MCF 10A (cell line): ENCODE results near the gene NRK. TPM values are rescaled to one million over a fixed set of nuclear protein-coding genes. Genes with fewer than 3 reads are reported as not detected.

ENCODE experiments used
- BruUV-seq: library from RNA; stranded (reverse); fragments of 400-500 nt; replicated peaks from 2 replicates; lab custom pipeline; 2021; lab: Mats Ljungman, UMichigan
- CTCF ChIA-PET: fragments of 300-600 bp; sonication (Branson Sonifier 250); formaldehyde crosslinking; extraction: SDS; loops from one replicate; lab custom pipeline; 2021; ENCODE audit warnings: antibody characterized with exemption, inconsistent platforms; lab: Yijun Ruan, JAX
- POLR2A ChIA-PET: fragments of 300-600, 350-650 bp; sonication (Branson Sonifier 250); formaldehyde crosslinking; extraction: SDS; loops from one replicate; lab custom pipeline; 2020; ENCODE audit warnings: antibody characterized with exemption, inconsistent platforms; lab: Yijun Ruan, JAX
- DNase-seq: peaks from one replicate; pipeline ENCODE4 v3.0.0-alpha.2; 2018; ENCODE audit not compliant: unreplicated experiment
- H3K27ac Mint-ChIP-seq: one replicate; pipeline ENCODE4 v1.8.0; 2022; ENCODE audit warnings: mild to moderate bottlenecking, low read depth, mixed read lengths; ENCODE audit not compliant: unreplicated experiment
- H3K27me3 Mint-ChIP-seq: one replicate; pipeline ENCODE4 v1.8.0; 2022; ENCODE audit warnings: mixed read lengths; ENCODE audit not compliant: insufficient read depth, unreplicated experiment
- H3K36me3 Mint-ChIP-seq: one replicate; pipeline ENCODE4 v1.8.0; 2022; ENCODE audit warnings: mild to moderate bottlenecking, moderate library complexity, mixed read lengths; ENCODE audit not compliant: insufficient read depth, unreplicated experiment
- H3K4me1 Mint-ChIP-seq: one replicate; pipeline ENCODE4 v1.8.0; 2022; ENCODE audit warnings: mixed read lengths; ENCODE audit not compliant: insufficient read depth, unreplicated experiment
- H3K4me3 Mint-ChIP-seq: one replicate; pipeline ENCODE4 v1.8.0; 2022; ENCODE audit warnings: mild to moderate bottlenecking, moderate library complexity, mixed read lengths; ENCODE audit not compliant: unreplicated experiment
- H3K9me3 Mint-ChIP-seq: one replicate; pipeline ENCODE4 v1.8.0; 2022; ENCODE audit warnings: mixed read lengths; ENCODE audit not compliant: unreplicated experiment
- CTCF ChIP-seq: fragments of 200-600 bp; IDR thresholded peaks from one replicate; pipeline ENCODE4 v1.8.0; 2022; ENCODE audit warnings: antibody characterized with exemption, mild to moderate bottlenecking; ENCODE audit not compliant: unreplicated experiment
- intact Hi-C: fragments of 100-400 bp; cut with micrococcal nuclease; formaldehyde crosslinking; loops from 2 replicates; pipeline ENCODE4 v1.14.1; 2022
- total RNA-seq: library from RNA; stranded (reverse); gene quantifications from 2 replicates; pipeline ENCODE4 v1.2.3, GENCODE V29; 2022

NRK gene
- total RNA-seq, 1 experiment from 2014 or later, result 0.16 TPM

GRCh38 chrX:105876658-105877057 is 54.3 kb downstream of the NRK start:
- CTCF ChIA-PET, result interaction anchor here (0.7 to 1.2 kb wide), 3 partner anchors 163 to 245 kb away, joined by 3 to 5 read pairs (median 4); no protein-coding TSS in a partner anchor
- peaks cover 61% of the 10 kb centered on the region for H3K27me3 Mint-ChIP-seq
- intact Hi-C loops, result loop anchor here (10.0 kb wide), 1 partner anchor 168 kb away; no protein-coding TSS in a partner anchor
- H3K36me3 Mint-ChIP-seq, result no peaks in the 10 kb centered on the region
- H3K4me1 Mint-ChIP-seq, result no peaks in the 10 kb centered on the region
- peak; percentile 36 for TF ChIP-seq CTCF
- H3K4me3 Mint-ChIP-seq, result no peak overlapping the region
- H3K9me3 Mint-ChIP-seq, result no peaks in the 10 kb centered on the region
- no TSS peak for BruUV-seq
- DNase-seq, result peak; percentile 57
- POLR2A ChIA-PET, result no interaction called here
- H3K27ac Mint-ChIP-seq, result no peak overlapping the region

GRCh38 chrX:105880491-105880890 is 58.2 kb downstream of the NRK start:
- POLR2A ChIA-PET, result no interaction called here
- intact Hi-C loops, result no loop called here
- BruUV-seq, result no TSS peak
- H3K27me3 Mint-ChIP-seq, result peaks cover 51% of the 10 kb centered on the region
- H3K4me1 Mint-ChIP-seq, result no peaks in the 10 kb centered on the region
- H3K27ac Mint-ChIP-seq, result no peak overlapping the region
- H3K9me3 Mint-ChIP-seq, result no peaks in the 10 kb centered on the region
- no peak for DNase-seq
- no peaks in the 10 kb centered on the region for H3K36me3 Mint-ChIP-seq
- no peak overlapping the region for H3K4me3 Mint-ChIP-seq
- CTCF ChIA-PET, result no interaction called here
- TF ChIP-seq CTCF, result no peak

DNA sequence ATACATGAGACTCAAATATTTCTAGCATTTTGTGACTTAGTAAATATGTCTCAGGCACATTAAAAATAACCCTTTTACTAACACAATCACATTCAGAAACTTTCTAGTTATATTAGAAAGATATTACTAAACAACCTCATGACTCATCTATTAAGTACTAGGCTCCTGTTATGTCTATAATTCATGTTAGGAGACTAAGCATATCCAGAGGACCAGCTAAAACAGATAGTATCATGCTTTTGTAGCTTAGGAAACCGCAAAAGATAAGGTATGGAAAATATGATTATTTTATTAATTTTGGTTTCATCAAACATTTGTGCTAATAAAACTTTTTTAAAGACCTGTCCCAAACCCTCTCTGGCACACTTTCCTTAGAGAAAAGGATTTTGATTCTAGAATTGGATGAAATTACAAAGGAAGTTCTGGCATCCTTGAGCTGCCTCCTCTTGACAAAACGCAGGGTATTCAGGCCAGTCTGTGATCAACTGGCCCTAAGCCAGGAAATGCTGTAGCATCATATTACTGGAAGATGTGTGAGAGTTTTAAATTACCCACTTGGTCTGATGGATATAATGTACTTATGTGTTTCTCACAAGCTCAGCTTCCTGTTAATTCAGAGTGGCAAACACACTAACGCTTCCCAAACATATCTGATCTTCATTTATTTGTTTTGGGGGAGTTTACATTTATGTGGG is 60.4 kb downstream of the NRK start:
- ChIA-PET POLR2A (no interaction called here), CTCF (interaction anchor here (0.8 kb wide), 1 partner anchor 989 kb away, joined by 3 read pairs; no protein-coding TSS in a partner anchor)
- peak; percentile 26 for DNase-seq
- Mint-ChIP-seq H3K9me3 (no peaks in the 10 kb centered on the region), H3K27me3 (peaks cover 40% of the 10 kb centered on the region), H3K4me3 (no peak overlapping the region), H3K4me1 (no peaks in the 10 kb centered on the region), H3K27ac (no peak overlapping the region), H3K36me3 (no peaks in the 10 kb centered on the region)
- no peak for TF ChIP-seq CTCF
- intact Hi-C loops, result no loop called here
- no TSS peak for BruUV-seq

GRCh38 chrX:105894721-105895120 is 72.4 kb downstream of the NRK start:
- H3K4me3 Mint-ChIP-seq, result no peak overlapping the region
- H3K27ac Mint-ChIP-seq, result no peak overlapping the region
- intact Hi-C loops, result no loop called here
- CTCF ChIA-PET, result interaction anchor here (0.5 to 0.8 kb wide), 3 partner anchors 10 to 153 kb away, joined by 3 read pairs; no protein-coding TSS in a partner anchor
- H3K36me3 Mint-ChIP-seq, result no peaks in the 10 kb centered on the region
- peaks cover 58% of the 10 kb centered on the region for H3K27me3 Mint-ChIP-seq
- H3K9me3 Mint-ChIP-seq, result no peaks in the 10 kb centered on the region
- BruUV-seq, result no TSS peak
- DNase-seq, result no peak
- POLR2A ChIA-PET, result no interaction called here
- TF ChIP-seq CTCF, result no peak
- H3K4me1 Mint-ChIP-seq, result no peaks in the 10 kb centered on the region
